Tibial nerve (tissue), 3 donors: ENCODE measurements around the gene NCAN.

Experiments
- POLR2A ChIP-seq, 2 donors: fragments of 450-650 bp; IDR thresholded peaks; one replicate each; pipeline ENCODE4 v1.6.1; 2017; ENCODE audit warnings: antibody characterized with exemption in 2 of 2, mild to moderate bottlenecking in 2 of 2, moderate library complexity in 2 of 2
- TF ChIP-seq, protein P1 (sequence below), 5 experiments: fragments of 200-600 bp in 3 of 5; fragments of 450-650 bp in 2 of 5; sonication (generic) in 3 of 5; IDR thresholded peaks; one replicate each; pipeline ENCODE4 v1.5.1; 2016 to 2019; ENCODE audit warnings: antibody characterized with exemption in 5 of 5, mild to moderate bottlenecking in 3 of 5, moderate library complexity in 2 of 5

DNA sequence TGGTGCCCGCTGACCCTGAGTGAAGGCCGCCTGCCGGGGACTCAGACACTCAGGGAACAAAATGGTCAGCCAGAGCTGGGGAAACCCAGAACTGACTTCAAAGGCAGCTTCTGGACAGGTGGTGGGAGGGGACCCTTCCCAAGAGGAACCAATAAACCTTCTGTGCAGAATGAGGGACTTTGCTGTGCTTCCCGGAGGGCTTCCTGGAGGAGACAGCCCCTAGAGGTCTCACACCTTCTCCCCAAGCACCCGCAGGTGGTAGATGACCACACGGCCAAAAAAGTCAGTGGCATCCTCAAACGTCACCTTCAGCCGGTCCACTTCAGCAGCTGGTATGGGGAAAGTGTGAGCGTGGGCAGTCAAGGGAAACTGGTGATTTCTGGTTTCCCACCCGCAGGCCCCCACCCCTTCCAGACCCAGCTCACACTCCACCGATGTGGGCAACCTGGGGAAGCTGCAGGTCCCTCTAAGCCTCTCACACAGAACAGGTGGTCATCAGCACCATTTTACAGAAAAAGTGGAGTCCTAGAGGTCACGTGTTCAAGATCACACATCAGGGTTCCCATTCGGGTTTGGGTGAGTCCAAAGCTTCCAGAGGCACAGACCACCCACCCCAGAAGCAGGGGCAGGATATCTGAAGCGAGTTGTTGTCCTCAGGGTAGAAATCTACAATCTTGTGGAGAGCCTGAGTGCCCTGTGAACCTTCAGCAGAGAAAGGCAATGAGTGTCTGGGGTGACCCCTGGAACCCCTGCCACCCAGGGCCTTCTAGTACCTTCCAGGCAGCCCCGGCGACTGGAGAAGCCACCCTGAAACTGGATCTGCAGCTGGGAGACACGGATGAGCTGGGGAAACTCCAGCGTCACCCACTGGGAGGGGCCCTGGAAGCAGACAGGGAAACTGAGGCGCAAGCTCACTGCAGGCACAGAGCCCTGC is 9.8 kb upstream of the NCAN start:
- TF ChIP-seq, protein P1, sequence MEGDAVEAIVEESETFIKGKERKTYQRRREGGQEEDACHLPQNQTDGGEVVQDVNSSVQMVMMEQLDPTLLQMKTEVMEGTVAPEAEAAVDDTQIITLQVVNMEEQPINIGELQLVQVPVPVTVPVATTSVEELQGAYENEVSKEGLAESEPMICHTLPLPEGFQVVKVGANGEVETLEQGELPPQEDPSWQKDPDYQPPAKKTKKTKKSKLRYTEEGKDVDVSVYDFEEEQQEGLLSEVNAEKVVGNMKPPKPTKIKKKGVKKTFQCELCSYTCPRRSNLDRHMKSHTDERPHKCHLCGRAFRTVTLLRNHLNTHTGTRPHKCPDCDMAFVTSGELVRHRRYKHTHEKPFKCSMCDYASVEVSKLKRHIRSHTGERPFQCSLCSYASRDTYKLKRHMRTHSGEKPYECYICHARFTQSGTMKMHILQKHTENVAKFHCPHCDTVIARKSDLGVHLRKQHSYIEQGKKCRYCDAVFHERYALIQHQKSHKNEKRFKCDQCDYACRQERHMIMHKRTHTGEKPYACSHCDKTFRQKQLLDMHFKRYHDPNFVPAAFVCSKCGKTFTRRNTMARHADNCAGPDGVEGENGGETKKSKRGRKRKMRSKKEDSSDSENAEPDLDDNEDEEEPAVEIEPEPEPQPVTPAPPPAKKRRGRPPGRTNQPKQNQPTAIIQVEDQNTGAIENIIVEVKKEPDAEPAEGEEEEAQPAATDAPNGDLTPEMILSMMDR (IDR thresholded peaks at IDR 0.05) = no peak
- TF ChIP-seq POLR2A (IDR thresholded peaks at IDR 0.05) = no peak
